Psoas muscle (tissue), 8 donors: ENCODE measurements around the gene VGLL4. TPM values are rescaled to one million over a fixed set of nuclear protein-coding genes. Genes with fewer than 3 reads are reported as not detected.

Experiments
- ATAC-seq, 4 donors: fragments of 200-7000 bp; cut with Tn5 transposase; one replicate each; pipeline ENCODE4 v1.9.1; 2020; ENCODE audit warnings: moderate library complexity in 3 of 4, mild to moderate bottlenecking in 2 of 4
- DNase-seq, 2 donors: peaks; one replicate each; pipeline ENCODE4 v3.0.0-alpha.2; 2020
- H3K27ac ChIP-seq: fragments of 200-600 bp; one replicate; pipeline ENCODE4 v1.8.0; 2022
- H3K27me3 ChIP-seq, 3 donors: fragments of 200-600 bp in 1 of 3; one replicate each; pipeline versions ENCODE4 v1.6.1 to v1.8.0; 2013 to 2022; ENCODE audit warnings: low read length in 2 of 3, mild to moderate bottlenecking in 2 of 3, moderate library complexity in 1 of 3; ENCODE audit not compliant: insufficient read depth in 3 of 3
- H3K36me3 ChIP-seq, 2 donors: fragments of 200-600 bp in 1 of 2; one replicate each; pipeline versions ENCODE4 v1.6.1 to v1.8.0; 2013 to 2022; ENCODE audit warnings: low read depth in 1 of 2, mild to moderate bottlenecking in 1 of 2, moderate library complexity in 1 of 2; ENCODE audit not compliant: insufficient read depth in 1 of 2
- H3K4me1 ChIP-seq: fragments of 200-600 bp; one replicate; pipeline ENCODE4 v1.8.0; 2022
- H3K4me3 ChIP-seq: fragments of 200-600 bp; one replicate; pipeline ENCODE4 v1.8.0; 2022; ENCODE audit warnings: mild to moderate bottlenecking
- H3K9me3 ChIP-seq: fragments of 200-600 bp; one replicate; pipeline ENCODE4 v1.8.0; 2022
- CTCF ChIP-seq: fragments of 200-600 bp; IDR thresholded peaks from one replicate; pipeline ENCODE4 v1.8.0; 2022; ENCODE audit warnings: antibody characterized with exemption
- WGBS, 3 donors: extraction: QIAGEN DNeasy Blood & Tissue Kit; methylation state at CpG; one replicate each; pipeline versions ENCODE4 v1.1.6 to v1.1.7; 2013; 5-methylcytosine and 5-hydroxymethylcytosine counted together
- intact Hi-C, 2 donors: fragments of 100-400 bp; cut with DNase I; formaldehyde crosslinking; loops; one replicate each; pipeline versions ENCODE4 v1.11.0 to v1.14.2; 2022
- polyA plus RNA-seq, 3 donors: library from polyadenylated mRNA; stranded (reverse); fragments of 200-250 nt; gene quantifications; one replicate each; pipeline ENCODE4 v1.2.3, GENCODE V29; 2013
- total RNA-seq, 4 donors: library from RNA; stranded (reverse); fragmentation: NEBNext Ultra II Directional in 2 of 4; extraction: Animal tissue kit (Norgen Biotek cat#: 25700) in 2 of 4; gene quantifications; one replicate each; pipeline versions ENCODE4 v1.2.1 to v1.2.4, GENCODE V29; 2021 to 2023
- donor health status: healthy with polysubstance abuse.
- donor health status: DM: no; HTN: no; CAD: no; lungs with moderate emphysema.
- donor health status: Bipolar disorder and iron deficiency.
- donor health status: healthy.
- donor health status: DM: yes; HTN: yes; CAD: no.
- donor health status: DM: no; HTN: no; CAD: no.
- donor health status: DM: no; HTN: no; CAD: no.
- donor health status: DM: yes; HTN: yes; CAD: no.

The VGLL4 gene
- total and polyA plus RNA-seq, 7 donors: 8.0 to 14.8 (median 11.7) TPM

- WGBS, 3 donors: 17 to 41% (median 26%) methylated on average over 9 of the region's 9 CpGs
- Histone ChIP-seq H3K27ac (peak overlapping the region; percentile 70), H3K4me3 (no peak overlapping the region), H3K27me3 (no peaks in the 10 kb centered on the region), H3K9me3 (no peaks in the 10 kb centered on the region), H3K36me3 (no peaks in the 10 kb centered on the region), H3K4me1 (peaks cover 72% of the 10 kb centered on the region)
- ATAC-seq (peak; percentile 41 to 75 (median 66)), DNase-seq (no peak)
- intact Hi-C loops: no loop called here
- no peak for TF ChIP-seq CTCF
These were observed 11.9 kb downstream of the VGLL4 start for GRCh38 chr3:11631820-11632219.

- 32 to 43% (median 38%) methylated on average over 5 of the region's 5 CpGs for WGBS, 3 donors
- H3K9me3 ChIP-seq: no peaks in the 10 kb centered on the region
- DNase-seq (no peak), ATAC-seq (no peak)
- H3K4me1 ChIP-seq: peaks cover 72% of the 10 kb centered on the region
- H3K27ac ChIP-seq: no peak overlapping the region
- intact Hi-C loops: no loop called here
- H3K36me3 ChIP-seq: no peaks in the 10 kb centered on the region
- TF ChIP-seq CTCF: no peak
- H3K4me3 ChIP-seq: no peak overlapping the region
- no peaks in the 10 kb centered on the region for H3K27me3 ChIP-seq
These were observed 14.0 kb downstream of the VGLL4 start for GRCh38 chr3:11629716-11630115.

- H3K9me3 ChIP-seq: no peaks in the 10 kb centered on the region
- TF ChIP-seq CTCF: no peak
- WGBS, 3 donors: 89 to 97% (median 91%) methylated on average over 2 of the region's 2 CpGs
- H3K27me3 ChIP-seq: no peaks in the 10 kb centered on the region
- ATAC-seq: no peak
- no peak overlapping the region for H3K4me3 ChIP-seq
- H3K4me1 ChIP-seq: peaks cover 67% of the 10 kb centered on the region
- DNase-seq: no peak
- no peaks in the 10 kb centered on the region for H3K36me3 ChIP-seq
- no peak overlapping the region for H3K27ac ChIP-seq
- intact Hi-C loops: no loop called here
These were observed 16.1 kb downstream of the VGLL4 start for GRCh38 chr3:11627612-11628011.

GRCh38 chr3:11626084-11626463 lies 17.6 kb downstream of the VGLL4 start:
- WGBS, 3 donors: 8 to 16% (median 12%) methylated on average over 2 of the region's 2 CpGs
- Histone ChIP-seq H3K4me3 (no peak overlapping the region), H3K9me3 (no peaks in the 10 kb centered on the region), H3K27me3 (no peaks in the 10 kb centered on the region), H3K36me3 (no peaks in the 10 kb centered on the region), H3K27ac (peak overlapping the region; percentile 72), H3K4me1 (peaks cover 67% of the 10 kb centered on the region)
- TF ChIP-seq CTCF: no peak
- DNase-seq (no peak), ATAC-seq (peak in 1 of 4 donors; percentile 31)
- intact Hi-C loops: no loop called here

GRCh38 chr3:11625376-11626083 lies 18.2 kb downstream of the VGLL4 start:
- Histone ChIP-seq H3K36me3 (no peaks in the 10 kb centered on the region), H3K4me1 (peaks cover 70% of the 10 kb centered on the region), H3K9me3 (no peaks in the 10 kb centered on the region), H3K4me3 (no peak overlapping the region), H3K27ac (peak overlapping the region; percentile 72), H3K27me3 (no peaks in the 10 kb centered on the region)
- intact Hi-C loops: no loop called here
- ATAC-seq (peak; percentile 55 to 67 (median 66)), DNase-seq (no peak)
- WGBS, 3 donors: 82 to 91% (median 85%) methylated on average over 5 of the region's 5 CpGs
- TF ChIP-seq CTCF: no peak
